CD4-positive, alpha-beta T cell (primary cell): ENCODE data around the gene TXNDC2. TPM values are rescaled to one million over a fixed set of nuclear protein-coding genes. Genes with fewer than 3 reads are reported as not detected.

Experiments used
- ATAC-seq: fragments of 200-7000 bp; cut with Tn5 transposase; one replicate; pipeline ENCODE4 v1.10.0; 2022; ENCODE audit warnings: mild to moderate bottlenecking; ENCODE audit not compliant: poor library complexity
- CTCF ChIA-PET: fragments of 350-600 bp; sonication (Branson Sonifier 250); formaldehyde crosslinking; loops from one replicate; lab custom pipeline; 2021; ENCODE audit warnings: antibody characterized with exemption, inconsistent platforms; lab: Charles Lee
- POLR2A ChIA-PET: fragments of 350-600 bp; sonication (Branson Sonifier 250); formaldehyde crosslinking; loops from one replicate; lab custom pipeline; 2021; ENCODE audit warnings: antibody characterized with exemption, inconsistent platforms; lab: Charles Lee
- DNase-seq, 14 experiments: peaks; one replicate each; pipeline ENCODE4 v3.0.0-alpha.2; 2013 to 2020; ENCODE audit warnings: mixed read lengths in 2 of 14
- H3K27ac ChIP-seq, 2 donors: one replicate each; pipeline versions ENCODE4 v1.5.1 to v1.7.0; 2013; ENCODE audit warnings: low read length in 2 of 2, low read depth in 1 of 2, mild to moderate bottlenecking in 1 of 2
- H3K27me3 ChIP-seq, 2 experiments: 1 replicate in 1 of 2; 2 replicates in 1 of 2; pipeline versions ENCODE4 v1.6.1 to v1.7.0; 2013; ENCODE audit warnings: low read length in 2 of 2, control low read depth in 1 of 2, mild to moderate bottlenecking in 1 of 2, moderate library complexity in 1 of 2; ENCODE audit not compliant: insufficient read depth in 2 of 2, control insufficient read depth in 1 of 2
- H3K36me3 ChIP-seq: one replicate; pipeline ENCODE4 v1.6.1; 2013; ENCODE audit warnings: low read length, control low read depth; ENCODE audit not compliant: insufficient read depth
- H3K4me1 ChIP-seq: one replicate; pipeline ENCODE4 v1.6.1; 2013; ENCODE audit warnings: low read length, control low read depth; ENCODE audit not compliant: insufficient read depth
- H3K4me3 ChIP-seq: one replicate; pipeline ENCODE4 v1.5.1; 2013; ENCODE audit warnings: mild to moderate bottlenecking, low read length, moderate library complexity
- H3K9me3 ChIP-seq, 2 experiments: 1 replicate in 1 of 2; 2 replicates in 1 of 2; pipeline versions ENCODE4 v1.6.1 to v1.7.0; 2013; ENCODE audit warnings: low read length in 2 of 2, mild to moderate bottlenecking in 2 of 2, control low read depth in 1 of 2, moderate library complexity in 1 of 2; ENCODE audit not compliant: control insufficient read depth in 1 of 2, insufficient read depth in 1 of 2
- H3K27ac Mint-ChIP-seq: one replicate; pipeline ENCODE4 v1.8.0; 2020; ENCODE audit warnings: mixed read lengths
- H3K27me3 Mint-ChIP-seq: one replicate; pipeline ENCODE4 v1.8.0; 2021; ENCODE audit warnings: mixed read lengths
- H3K36me3 Mint-ChIP-seq: one replicate; pipeline ENCODE4 v1.8.0; 2021; ENCODE audit warnings: low read depth, mixed read lengths
- H3K4me1 Mint-ChIP-seq: one replicate; pipeline ENCODE4 v1.8.0; 2021; ENCODE audit warnings: low read depth, mixed read lengths
- H3K4me3 Mint-ChIP-seq: one replicate; pipeline ENCODE4 v1.8.0; 2020; ENCODE audit warnings: mild to moderate bottlenecking, mixed read lengths
- H3K9me3 Mint-ChIP-seq: one replicate; pipeline ENCODE4 v1.8.0; 2020; ENCODE audit warnings: mixed read lengths
- intact Hi-C, 2 experiments: fragments of 100-400 bp; cut with DNase I in 1 of 2; cut with micrococcal nuclease in 1 of 2; formaldehyde crosslinking; loops; one replicate each; pipeline versions ENCODE4 v1.15.1 to v1.9.0; 2023 to 2025; cut with DNase I, micrococcal nuclease
- total RNA-seq, 174 experiments: library from RNA in 2 of 174; stranded (reverse) in 2 of 174; gene quantifications; one replicate each; pipeline ENCODE4 v1.2.3 and lab custom pipeline; 2021 to 2026
- TF ChIP-seq, protein P1 (sequence below): fragments of 200-600 bp; IDR thresholded peaks from one replicate; pipeline ENCODE4 v1.8.0; 2022; ENCODE audit warnings: antibody characterized with exemption, mild to moderate bottlenecking

TXNDC2 gene
- total RNA-seq, 2 experiments from 2014 or later, result not detected

DNA sequence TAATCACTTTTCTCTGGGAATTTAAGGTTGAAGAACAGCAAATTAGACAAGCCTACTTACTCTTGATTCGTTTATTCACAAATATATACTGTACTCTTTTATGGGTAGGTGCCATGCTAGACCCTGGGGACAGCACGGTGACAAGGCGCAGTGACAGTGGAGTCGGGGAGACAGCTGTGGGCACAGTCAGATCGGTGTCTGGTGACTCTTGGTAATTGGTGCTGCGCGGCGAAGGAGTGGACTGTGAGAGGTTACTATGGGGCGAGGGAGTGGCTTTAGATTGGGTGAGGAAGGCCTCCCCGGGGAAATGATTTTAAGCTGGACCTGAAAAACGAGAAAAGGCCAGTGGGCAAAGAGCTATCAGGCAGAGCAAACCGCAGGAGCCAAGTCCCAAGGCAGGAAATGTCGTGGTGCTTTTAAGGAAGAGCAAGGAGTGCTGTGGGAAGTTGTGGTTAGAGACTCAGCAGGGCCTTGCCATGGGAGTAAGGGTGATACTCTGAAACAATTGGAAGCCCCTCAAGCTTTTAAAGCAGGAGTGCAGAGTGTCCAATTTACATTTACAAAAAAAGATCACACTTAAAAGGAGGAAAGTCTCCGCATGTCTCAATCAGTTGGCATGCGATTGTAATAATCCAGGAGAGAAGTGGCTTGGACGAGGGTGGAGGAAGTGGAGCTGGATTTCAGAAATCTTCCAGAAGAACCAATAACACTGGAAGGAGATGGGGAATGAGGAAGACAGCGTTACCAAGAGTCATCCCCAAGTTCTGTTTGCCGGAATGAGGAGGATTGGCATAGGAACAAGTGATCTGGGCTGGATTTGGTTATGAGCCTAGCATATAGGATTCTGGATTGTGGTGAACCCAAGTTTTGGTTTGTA is 36.1 kb upstream of the TXNDC2 start:
- Mint-ChIP-seq H3K4me1 (no peaks in the 10 kb centered on the region), H3K4me3 (no peak overlapping the region), H3K27me3 (peaks cover 25% of the 10 kb centered on the region), H3K36me3 (no peaks in the 10 kb centered on the region), H3K27ac (no peak overlapping the region), H3K9me3 (no peaks in the 10 kb centered on the region)
- no peak overlapping the region for H3K4me3 ChIP-seq
- no peaks in the 10 kb centered on the region for H3K36me3 ChIP-seq
- H3K27me3 ChIP-seq, result peaks cover 5 to 20% of the 10 kb centered on the region in 2 experiments
- POLR2A ChIA-PET, result no interaction called here
- no peaks in the 10 kb centered on the region for H3K9me3 ChIP-seq
- no peak overlapping the region for H3K27ac ChIP-seq
- no peak for ATAC-seq
- CTCF ChIA-PET, result no interaction called here
- peak in 2 of 14 experiments; percentile 39 to 67 for DNase-seq
- no peaks in the 10 kb centered on the region for H3K4me1 ChIP-seq
- TF ChIP-seq, protein P1, sequence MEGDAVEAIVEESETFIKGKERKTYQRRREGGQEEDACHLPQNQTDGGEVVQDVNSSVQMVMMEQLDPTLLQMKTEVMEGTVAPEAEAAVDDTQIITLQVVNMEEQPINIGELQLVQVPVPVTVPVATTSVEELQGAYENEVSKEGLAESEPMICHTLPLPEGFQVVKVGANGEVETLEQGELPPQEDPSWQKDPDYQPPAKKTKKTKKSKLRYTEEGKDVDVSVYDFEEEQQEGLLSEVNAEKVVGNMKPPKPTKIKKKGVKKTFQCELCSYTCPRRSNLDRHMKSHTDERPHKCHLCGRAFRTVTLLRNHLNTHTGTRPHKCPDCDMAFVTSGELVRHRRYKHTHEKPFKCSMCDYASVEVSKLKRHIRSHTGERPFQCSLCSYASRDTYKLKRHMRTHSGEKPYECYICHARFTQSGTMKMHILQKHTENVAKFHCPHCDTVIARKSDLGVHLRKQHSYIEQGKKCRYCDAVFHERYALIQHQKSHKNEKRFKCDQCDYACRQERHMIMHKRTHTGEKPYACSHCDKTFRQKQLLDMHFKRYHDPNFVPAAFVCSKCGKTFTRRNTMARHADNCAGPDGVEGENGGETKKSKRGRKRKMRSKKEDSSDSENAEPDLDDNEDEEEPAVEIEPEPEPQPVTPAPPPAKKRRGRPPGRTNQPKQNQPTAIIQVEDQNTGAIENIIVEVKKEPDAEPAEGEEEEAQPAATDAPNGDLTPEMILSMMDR, result no peak
- intact Hi-C loops, result loop anchor here in 1 of 2 experiments (10.0 kb wide), 1 partner anchor 1255 kb away; no protein-coding TSS in a partner anchor

DNA sequence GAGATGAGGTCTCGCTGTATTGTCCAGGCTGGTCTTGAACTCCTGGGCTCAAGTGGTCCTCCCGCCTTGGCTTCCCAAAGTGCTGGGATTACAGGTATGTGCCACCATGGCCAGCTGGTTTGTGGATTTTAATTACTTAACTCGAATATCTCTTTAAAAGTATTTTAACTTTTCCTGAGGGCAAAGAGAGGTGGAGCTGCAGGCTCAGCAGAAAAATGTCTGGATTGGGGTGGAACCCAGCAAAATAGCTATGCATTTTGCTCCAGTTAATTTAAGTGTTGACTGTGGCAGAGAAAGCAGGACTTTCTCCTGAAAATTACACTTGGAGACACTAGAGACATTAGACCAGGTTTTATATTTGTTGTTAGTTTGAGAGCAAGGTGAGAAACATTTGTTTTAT is 35.5 kb upstream of the TXNDC2 start:
- Histone ChIP-seq H3K4me3 (no peak overlapping the region), H3K27ac (no peak overlapping the region), H3K9me3 (no peaks in the 10 kb centered on the region), H3K36me3 (no peaks in the 10 kb centered on the region), H3K4me1 (no peaks in the 10 kb centered on the region), H3K27me3 (peaks cover 5 to 20% of the 10 kb centered on the region in 2 experiments)
- H3K4me1 Mint-ChIP-seq, result no peaks in the 10 kb centered on the region
- no peaks in the 10 kb centered on the region for H3K36me3 Mint-ChIP-seq
- no peak for DNase-seq
- H3K27me3 Mint-ChIP-seq, result peaks cover 25% of the 10 kb centered on the region
- TF ChIP-seq, protein P1, result no peak
- POLR2A ChIA-PET, result no interaction called here
- CTCF ChIA-PET, result no interaction called here
- H3K27ac Mint-ChIP-seq, result no peak overlapping the region
- intact Hi-C loops, result no loop called here
- H3K9me3 Mint-ChIP-seq, result no peaks in the 10 kb centered on the region
- ATAC-seq, result no peak
- H3K4me3 Mint-ChIP-seq, result no peak overlapping the region

DNA sequence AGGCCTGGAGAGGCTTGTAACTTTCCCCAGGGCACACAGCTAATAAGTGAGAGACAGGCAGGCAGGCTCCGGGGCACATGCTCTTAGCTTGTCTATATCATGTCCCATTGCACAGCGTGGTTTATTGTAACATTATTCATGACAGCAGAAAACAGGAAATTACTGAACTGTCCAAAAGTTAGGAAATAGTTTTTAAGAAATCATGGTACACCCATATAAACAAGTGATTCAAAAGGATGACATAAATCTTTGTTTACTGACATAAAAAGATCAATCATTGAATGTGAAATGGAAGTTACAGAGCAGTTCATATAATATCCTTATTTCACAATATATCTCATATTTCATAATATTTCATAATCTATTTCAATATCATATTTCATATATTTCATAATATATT is 34.3 kb upstream of the TXNDC2 start:
- Mint-ChIP-seq H3K9me3 (no peaks in the 10 kb centered on the region), H3K27ac (no peak overlapping the region), H3K27me3 (peaks cover 25% of the 10 kb centered on the region), H3K4me3 (no peak overlapping the region), H3K36me3 (no peaks in the 10 kb centered on the region), H3K4me1 (no peaks in the 10 kb centered on the region)
- TF ChIP-seq, protein P1, result no peak
- Histone ChIP-seq H3K4me3 (no peak overlapping the region), H3K27ac (no peak overlapping the region), H3K9me3 (no peaks in the 10 kb centered on the region), H3K4me1 (no peaks in the 10 kb centered on the region), H3K27me3 (peaks cover 5 to 20% of the 10 kb centered on the region in 2 experiments), H3K36me3 (no peaks in the 10 kb centered on the region)
- intact Hi-C loops, result no loop called here
- CTCF ChIA-PET, result no interaction called here
- POLR2A ChIA-PET, result no interaction called here
- peak in 2 of 14 experiments; percentile 21 to 27 for DNase-seq
- no peak for ATAC-seq
